ENCODE measurements around the gene TNFRSF14.

DNA sequence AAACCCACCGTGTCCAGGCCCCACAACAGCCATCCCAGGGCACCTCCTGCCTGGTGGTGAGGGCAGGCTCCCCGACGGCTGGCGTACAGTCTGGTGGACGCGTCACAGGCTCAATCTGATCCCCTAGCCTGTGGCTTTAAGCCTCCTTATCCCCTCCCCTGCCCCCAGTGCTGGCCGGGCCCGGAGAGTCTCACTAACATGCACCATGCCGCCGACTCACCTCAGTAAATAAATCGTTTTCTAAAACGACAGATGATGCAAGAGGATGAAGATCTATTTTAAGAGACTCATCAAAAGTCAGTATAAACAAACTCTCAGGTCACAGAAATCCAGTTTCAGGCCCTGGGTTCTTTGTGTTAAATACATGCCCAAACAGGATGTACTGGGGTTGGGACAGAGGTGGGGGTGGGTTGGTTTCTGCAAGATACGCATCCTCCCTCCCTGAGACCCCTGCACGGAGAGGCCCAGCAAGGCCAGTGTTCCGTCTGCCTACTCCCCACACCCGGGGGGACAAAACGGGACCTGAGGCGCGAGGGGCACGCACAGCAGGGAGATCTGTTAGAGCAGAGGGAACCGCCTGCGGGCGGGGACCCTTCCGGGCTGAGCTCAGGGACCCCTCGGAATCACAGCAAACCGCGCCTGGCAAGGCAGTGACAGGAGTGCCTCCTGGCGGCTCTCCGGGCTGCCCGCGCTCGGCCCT, 32.8 kb upstream of the TNFRSF14 start:
- TF ChIP-seq, protein P1, sequence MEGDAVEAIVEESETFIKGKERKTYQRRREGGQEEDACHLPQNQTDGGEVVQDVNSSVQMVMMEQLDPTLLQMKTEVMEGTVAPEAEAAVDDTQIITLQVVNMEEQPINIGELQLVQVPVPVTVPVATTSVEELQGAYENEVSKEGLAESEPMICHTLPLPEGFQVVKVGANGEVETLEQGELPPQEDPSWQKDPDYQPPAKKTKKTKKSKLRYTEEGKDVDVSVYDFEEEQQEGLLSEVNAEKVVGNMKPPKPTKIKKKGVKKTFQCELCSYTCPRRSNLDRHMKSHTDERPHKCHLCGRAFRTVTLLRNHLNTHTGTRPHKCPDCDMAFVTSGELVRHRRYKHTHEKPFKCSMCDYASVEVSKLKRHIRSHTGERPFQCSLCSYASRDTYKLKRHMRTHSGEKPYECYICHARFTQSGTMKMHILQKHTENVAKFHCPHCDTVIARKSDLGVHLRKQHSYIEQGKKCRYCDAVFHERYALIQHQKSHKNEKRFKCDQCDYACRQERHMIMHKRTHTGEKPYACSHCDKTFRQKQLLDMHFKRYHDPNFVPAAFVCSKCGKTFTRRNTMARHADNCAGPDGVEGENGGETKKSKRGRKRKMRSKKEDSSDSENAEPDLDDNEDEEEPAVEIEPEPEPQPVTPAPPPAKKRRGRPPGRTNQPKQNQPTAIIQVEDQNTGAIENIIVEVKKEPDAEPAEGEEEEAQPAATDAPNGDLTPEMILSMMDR (IDR thresholded peaks at IDR 0.05): no peak
- TF ChIP-seq MAZ (IDR thresholded peaks at IDR 0.05; ENCODE audit: borderline replicate concordance, low read depth, low read length): no peak
- TF ChIP-seq POLR2A (IDR thresholded peaks at IDR 0.05; ENCODE audit: low read length): no peak
- no peak for TF ChIP-seq MAX (IDR thresholded peaks at IDR 0.05)

Measured in A549 (cell line).